ENCODE measurements around the gene TCF25. TPM values are rescaled to one million over a fixed set of nuclear protein-coding genes. Genes with fewer than 3 reads are reported as not detected.

The TCF25 gene
- total and polyA plus RNA-seq, 5 donors: 73.5 to 137 (median 101) TPM

DNA sequence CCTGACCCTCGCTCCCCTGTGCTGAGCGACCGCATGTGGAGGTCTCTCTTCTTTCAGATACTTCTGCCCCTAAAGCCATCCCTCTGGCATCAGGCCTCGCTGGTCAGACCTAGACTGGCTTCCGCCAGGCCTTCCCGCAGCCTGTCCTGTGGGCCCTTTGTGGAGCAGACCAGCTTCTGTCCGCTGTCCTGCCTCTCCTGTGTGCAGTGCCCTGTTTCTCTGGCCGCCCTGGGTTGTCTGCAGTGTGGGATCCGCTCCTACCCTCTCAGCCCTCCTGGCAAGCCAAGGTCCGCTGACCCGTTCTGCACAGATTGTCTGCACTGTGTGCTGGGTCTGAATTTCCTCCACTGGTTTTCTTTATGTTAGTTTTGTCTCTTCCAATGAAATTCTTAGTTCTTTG is 23.8 kb downstream of the TCF25 start:
- intact Hi-C loops (cut with DNase I): no loop called here
- DNase-seq: peak in 2 of 3 donors; percentile 16 to 31
- Histone ChIP-seq H3K9me3 (ENCODE audit: control insufficient read depth, low read length) (no peaks in the 10 kb centered on the region), H3K4me1 (ENCODE audit: control insufficient read depth, insufficient read depth, low read length) (no peaks in the 10 kb centered on the region), H3K27ac (ENCODE audit: low read length) (no peak overlapping the region), H3K27me3 (ENCODE audit: control insufficient read depth, insufficient read depth) (no peaks in the 10 kb centered on the region), H3K4me3 (ENCODE audit: low read length) (no peak overlapping the region)
- 97% methylated on average over 11 of the region's 11 CpGs for WGBS
- ATAC-seq: no peak

DNA sequence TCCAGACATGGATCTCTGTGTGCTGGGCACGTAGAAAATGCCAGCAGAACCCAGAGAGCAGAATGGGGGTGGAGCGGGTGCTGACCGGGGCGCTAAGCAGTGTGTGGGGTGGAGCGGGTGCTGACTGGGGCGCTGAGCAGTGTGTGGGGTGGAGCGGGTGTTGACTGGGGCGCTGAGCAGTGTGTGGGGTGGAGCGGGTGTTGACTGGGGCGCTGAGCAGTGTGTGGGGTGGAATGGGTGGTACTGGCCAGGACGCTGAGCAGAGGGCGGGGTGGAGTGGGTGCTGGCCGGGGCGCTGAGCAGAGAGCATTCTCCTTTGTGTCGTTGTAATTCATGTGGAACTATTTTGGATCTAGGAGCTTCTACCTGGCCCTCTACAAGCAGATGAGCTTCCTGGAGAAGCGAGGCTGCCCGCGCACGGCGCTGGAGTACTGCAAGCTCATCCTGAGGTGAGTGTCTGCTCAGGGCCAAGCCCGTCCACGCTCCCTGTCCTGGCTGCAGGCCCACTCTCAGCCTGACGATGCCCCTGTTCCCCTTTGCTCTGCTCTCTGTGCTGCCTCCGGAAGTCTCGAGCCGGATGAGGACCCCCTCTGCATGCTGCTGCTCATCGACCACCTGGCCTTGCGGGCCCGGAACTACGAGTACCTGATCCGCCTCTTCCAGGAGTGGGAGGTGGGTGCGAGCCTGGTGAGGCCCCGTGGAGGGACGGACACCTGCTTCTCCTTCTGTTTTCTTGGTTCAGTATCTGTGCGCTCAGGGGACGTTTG is 25.0 kb downstream of the TCF25 start:
- no peak overlapping the region for H3K4me3 ChIP-seq (ENCODE audit: low read length)
- intact Hi-C loops (cut with DNase I): no loop called here
- H3K27me3 ChIP-seq (ENCODE audit: control insufficient read depth, insufficient read depth): no peaks in the 10 kb centered on the region
- H3K27ac ChIP-seq (ENCODE audit: low read length): no peak overlapping the region
- no peaks in the 10 kb centered on the region for H3K9me3 ChIP-seq (ENCODE audit: control insufficient read depth, low read length)
- 95% methylated on average over 36 of the region's 36 CpGs for WGBS
- DNase-seq: peak in 2 of 3 donors; percentile 28 to 36
- ATAC-seq: no peak
- no peaks in the 10 kb centered on the region for H3K4me1 ChIP-seq (ENCODE audit: control insufficient read depth, insufficient read depth, low read length)

DNA sequence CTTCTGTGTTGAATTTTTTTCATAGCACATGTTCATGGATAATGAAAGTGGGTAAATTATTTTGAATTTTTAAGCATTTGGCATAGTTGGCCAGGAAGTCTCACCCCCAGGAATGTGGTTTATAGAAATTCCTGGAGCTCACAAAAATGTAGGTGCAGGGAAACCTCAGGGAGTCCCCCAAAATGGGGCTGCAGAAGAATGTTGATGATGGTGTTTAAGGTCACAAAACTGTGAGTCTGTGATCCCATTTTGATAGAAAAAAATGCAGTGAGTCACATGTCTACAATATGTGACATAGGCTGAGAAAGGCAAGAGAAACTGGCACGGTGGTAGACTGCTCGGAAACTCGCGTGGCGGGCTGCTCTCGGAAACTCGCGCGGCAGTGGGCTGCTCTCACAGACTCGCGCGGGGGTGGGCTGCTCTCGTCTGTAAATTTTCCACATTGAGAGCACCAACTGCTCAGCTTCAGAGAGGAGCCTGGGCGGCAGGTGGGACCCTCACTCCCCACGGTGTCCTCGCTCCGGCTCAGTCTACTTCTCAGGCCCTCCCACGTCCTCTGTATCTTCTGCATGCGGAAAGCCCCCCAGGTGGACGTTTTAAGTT is 26.6 kb downstream of the TCF25 start:
- H3K27me3 ChIP-seq (ENCODE audit: control insufficient read depth, insufficient read depth): no peaks in the 10 kb centered on the region
- 92% methylated on average over 20 of the region's 20 CpGs for WGBS

DNA sequence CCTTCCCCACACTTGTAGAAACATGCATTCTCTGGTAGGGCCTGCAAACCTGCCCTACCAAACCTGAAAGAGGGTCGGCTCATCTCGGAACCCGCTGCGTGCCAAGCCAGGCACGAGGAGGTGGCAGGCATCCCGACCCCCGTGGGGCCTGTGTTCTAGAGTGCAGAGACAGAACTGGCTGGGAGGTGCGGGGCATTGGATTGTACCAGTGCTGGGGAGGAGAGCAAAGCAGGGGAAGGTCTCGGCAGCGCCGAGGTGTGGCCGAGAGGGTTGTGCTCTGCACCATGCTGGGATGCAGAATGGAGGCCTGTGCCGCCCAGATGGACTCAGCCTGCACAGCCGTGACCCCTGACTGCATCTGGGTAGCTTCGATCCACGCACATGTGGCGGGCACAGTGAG is 27.5 kb downstream of the TCF25 start:
- DNase-seq: peak in 1 of 3 donors; percentile 30
- H3K4me3 ChIP-seq (ENCODE audit: low read length): no peak overlapping the region
- intact Hi-C loops (cut with DNase I): no loop called here

More for the DNA sequence above, 26.6 kb downstream of the TCF25 start:
- Histone ChIP-seq H3K4me3 (ENCODE audit: low read length) (no peak overlapping the region), H3K9me3 (ENCODE audit: control insufficient read depth, low read length) (no peaks in the 10 kb centered on the region), H3K27ac (ENCODE audit: low read length) (no peak overlapping the region), H3K4me1 (ENCODE audit: control insufficient read depth, insufficient read depth, low read length) (no peaks in the 10 kb centered on the region)
- DNase-seq (peak in 2 of 3 donors; percentile 37 to 41), ATAC-seq (no peak)
- intact Hi-C loops (cut with DNase I): no loop called here

DNA sequence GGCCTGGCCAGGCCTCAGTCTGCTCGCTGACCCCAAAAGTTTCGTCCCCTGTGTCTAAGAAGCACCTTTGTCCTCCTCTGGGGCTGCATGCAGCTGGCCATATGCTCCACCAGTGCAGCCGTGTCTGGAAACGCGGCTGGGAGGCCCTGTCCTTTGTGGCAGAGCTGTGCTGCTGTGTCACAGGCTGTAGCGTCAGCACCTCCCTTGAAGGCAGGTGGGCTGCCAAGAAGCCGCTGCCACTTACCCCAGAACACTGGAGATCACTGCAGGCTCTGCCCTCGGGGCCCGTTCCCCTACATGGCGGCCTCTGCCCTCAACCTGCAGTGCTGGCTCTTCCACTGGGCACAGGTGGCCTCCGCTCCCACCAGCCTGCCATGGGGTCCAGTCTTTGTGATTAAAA is 29.6 kb downstream of the TCF25 start:
- DNase-seq: peak in 1 of 3 donors; percentile 48

More for the DNA sequence above, 27.5 kb downstream of the TCF25 start:
- no peaks in the 10 kb centered on the region for H3K4me1 ChIP-seq (ENCODE audit: control insufficient read depth, insufficient read depth, low read length)
- no peaks in the 10 kb centered on the region for H3K27me3 ChIP-seq (ENCODE audit: control insufficient read depth, insufficient read depth)
- H3K9me3 ChIP-seq (ENCODE audit: control insufficient read depth, low read length): no peaks in the 10 kb centered on the region
- 94% methylated on average over 17 of the region's 17 CpGs for WGBS
- no peak overlapping the region for H3K27ac ChIP-seq (ENCODE audit: low read length)
- ATAC-seq: no peak

DNA sequence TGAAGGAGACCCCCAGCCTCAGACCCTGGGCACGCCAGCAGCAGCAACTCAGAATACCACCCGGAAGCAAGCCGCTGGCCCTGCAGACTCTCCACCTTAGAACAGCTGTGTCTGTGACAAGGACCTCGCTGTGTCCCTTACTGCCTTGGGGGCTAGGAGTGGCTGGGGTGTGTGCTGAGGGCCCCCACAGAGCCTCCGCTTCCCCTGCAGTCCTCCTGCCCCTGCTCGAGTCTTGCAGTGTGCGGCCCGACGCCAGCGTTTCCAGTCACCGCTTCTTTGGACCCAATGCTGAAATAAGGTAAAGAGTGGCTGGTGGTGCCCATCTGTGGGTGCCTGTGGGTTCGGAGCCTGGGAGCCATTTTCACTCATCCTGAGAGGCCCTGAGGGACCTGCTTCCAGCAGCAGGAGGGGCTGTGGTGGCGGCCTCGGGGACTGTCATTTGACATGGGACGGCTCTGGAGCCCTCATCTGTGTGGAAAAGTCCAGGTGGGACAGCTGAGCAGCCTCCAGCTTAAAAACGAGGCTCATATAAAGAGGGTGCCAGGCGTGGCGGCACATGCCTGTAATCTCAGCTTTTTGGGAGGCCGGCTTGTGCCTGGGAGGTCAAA is 30.6 kb downstream of the TCF25 start:
- no peak for ATAC-seq

More for the DNA sequence above, 29.6 kb downstream of the TCF25 start:
- Histone ChIP-seq H3K27ac (ENCODE audit: low read length) (no peak overlapping the region), H3K9me3 (ENCODE audit: control insufficient read depth, low read length) (no peaks in the 10 kb centered on the region), H3K27me3 (ENCODE audit: control insufficient read depth, insufficient read depth) (no peaks in the 10 kb centered on the region), H3K4me3 (ENCODE audit: low read length) (no peak overlapping the region), H3K4me1 (ENCODE audit: control insufficient read depth, insufficient read depth, low read length) (no peaks in the 10 kb centered on the region)
- WGBS: 92% methylated on average over 11 of the region's 11 CpGs
- ATAC-seq: no peak
- intact Hi-C loops (cut with DNase I): no loop called here

DNA sequence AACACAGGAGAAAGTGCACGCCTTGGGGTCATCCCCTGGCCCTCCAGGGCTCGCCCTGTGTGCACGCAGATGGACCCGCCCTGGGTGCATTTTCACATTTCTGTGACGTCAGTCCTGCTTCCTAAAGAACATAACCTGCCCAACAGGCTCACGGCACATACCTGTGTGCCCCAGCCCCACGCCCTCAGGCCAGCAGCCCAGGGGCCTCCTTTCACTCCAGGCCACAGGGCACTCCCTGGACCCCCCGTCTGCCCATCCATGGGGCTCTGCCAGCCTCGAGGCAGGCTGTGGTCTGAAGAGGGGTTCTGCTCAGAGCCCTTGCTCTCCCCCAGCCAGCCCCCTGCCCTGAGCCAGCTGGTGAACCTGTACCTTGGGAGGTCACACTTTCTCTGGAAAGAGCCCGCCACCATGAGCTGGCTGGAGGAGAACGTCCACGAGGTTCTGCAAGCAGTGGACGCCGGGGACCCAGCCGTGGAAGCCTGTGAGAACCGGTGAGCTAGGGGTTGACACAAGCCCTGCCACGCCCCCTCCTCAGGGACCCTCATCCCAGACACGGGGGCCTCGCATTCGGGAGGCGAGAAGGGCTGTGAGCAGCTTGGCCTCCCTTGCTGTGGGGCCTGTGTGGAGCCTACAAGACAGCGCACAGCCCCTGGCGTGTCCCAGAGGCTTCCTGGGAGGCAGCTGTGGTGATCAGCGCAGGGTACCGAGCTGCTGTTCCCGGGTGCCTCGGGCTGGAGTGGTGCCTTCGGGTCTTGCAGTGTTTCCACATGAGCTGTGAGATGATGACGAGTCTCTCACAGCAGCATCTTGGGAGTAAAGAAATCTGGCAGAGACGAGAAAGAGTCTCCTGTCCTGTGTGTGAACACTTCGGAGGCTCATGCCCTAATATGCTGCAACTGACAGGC is 31.5 kb downstream of the TCF25 start:
- Histone ChIP-seq H3K4me3 (ENCODE audit: low read length) (no peak overlapping the region), H3K27me3 (ENCODE audit: control insufficient read depth, insufficient read depth) (no peaks in the 10 kb centered on the region), H3K9me3 (ENCODE audit: control insufficient read depth, low read length) (no peaks in the 10 kb centered on the region), H3K4me1 (ENCODE audit: control insufficient read depth, insufficient read depth, low read length) (no peaks in the 10 kb centered on the region), H3K27ac (ENCODE audit: low read length) (no peak overlapping the region)
- no peak for ATAC-seq
- intact Hi-C loops (cut with DNase I): no loop called here
- 87% methylated on average over 31 of the region's 31 CpGs for WGBS
- DNase-seq: peak in 1 of 3 donors; percentile 58

More for the DNA sequence above, 30.6 kb downstream of the TCF25 start:
- intact Hi-C loops (cut with DNase I): no loop called here
- WGBS: 94% methylated on average over 19 of the region's 19 CpGs
- Histone ChIP-seq H3K4me1 (ENCODE audit: control insufficient read depth, insufficient read depth, low read length) (no peaks in the 10 kb centered on the region), H3K4me3 (ENCODE audit: low read length) (no peak overlapping the region), H3K27ac (ENCODE audit: low read length) (no peak overlapping the region), H3K27me3 (ENCODE audit: control insufficient read depth, insufficient read depth) (no peaks in the 10 kb centered on the region), H3K9me3 (ENCODE audit: control insufficient read depth, low read length) (no peaks in the 10 kb centered on the region)
- no peak for DNase-seq

DNA sequence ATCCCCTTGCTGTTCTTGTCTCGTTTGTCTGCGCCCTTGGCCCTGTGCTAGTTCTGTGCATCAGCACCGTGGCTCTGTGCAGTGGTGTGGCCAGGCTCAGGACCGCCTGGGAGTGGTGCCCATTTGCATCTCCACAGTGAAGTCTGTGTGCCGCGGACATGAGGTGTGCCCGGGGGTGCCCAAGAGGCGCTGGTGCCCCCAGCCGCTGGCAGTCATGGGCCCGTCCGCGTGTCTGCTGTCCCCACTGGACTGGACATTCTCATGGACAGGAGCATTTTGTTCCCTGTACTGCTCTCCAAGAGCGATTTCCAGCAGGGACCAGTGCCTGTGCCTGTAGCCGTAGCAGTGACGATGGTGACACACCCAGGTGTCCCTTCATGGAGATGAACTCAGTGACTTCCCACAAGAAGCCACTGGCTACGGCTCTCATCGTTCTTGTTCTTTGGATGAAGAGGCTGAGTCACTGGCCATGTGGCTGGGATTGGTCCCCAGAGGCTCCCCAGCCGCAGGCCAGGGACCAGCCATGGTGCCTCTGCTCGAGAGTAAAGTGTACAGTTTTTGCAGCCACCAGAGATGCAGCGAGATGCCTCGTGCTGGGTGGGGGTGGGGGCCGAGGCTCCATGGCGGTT is 32.2 kb downstream of the TCF25 start:
- no peaks in the 10 kb centered on the region for H3K27me3 ChIP-seq (ENCODE audit: control insufficient read depth, insufficient read depth)
- DNase-seq (no peak), ATAC-seq (no peak)
- intact Hi-C loops (cut with DNase I): no loop called here
- no peak overlapping the region for H3K27ac ChIP-seq (ENCODE audit: low read length)
- H3K9me3 ChIP-seq (ENCODE audit: control insufficient read depth, low read length): no peaks in the 10 kb centered on the region
- no peaks in the 10 kb centered on the region for H3K4me1 ChIP-seq (ENCODE audit: control insufficient read depth, insufficient read depth, low read length)
- WGBS: 88% methylated on average over 23 of the region's 23 CpGs
- H3K4me3 ChIP-seq (ENCODE audit: low read length): no peak overlapping the region

DNA sequence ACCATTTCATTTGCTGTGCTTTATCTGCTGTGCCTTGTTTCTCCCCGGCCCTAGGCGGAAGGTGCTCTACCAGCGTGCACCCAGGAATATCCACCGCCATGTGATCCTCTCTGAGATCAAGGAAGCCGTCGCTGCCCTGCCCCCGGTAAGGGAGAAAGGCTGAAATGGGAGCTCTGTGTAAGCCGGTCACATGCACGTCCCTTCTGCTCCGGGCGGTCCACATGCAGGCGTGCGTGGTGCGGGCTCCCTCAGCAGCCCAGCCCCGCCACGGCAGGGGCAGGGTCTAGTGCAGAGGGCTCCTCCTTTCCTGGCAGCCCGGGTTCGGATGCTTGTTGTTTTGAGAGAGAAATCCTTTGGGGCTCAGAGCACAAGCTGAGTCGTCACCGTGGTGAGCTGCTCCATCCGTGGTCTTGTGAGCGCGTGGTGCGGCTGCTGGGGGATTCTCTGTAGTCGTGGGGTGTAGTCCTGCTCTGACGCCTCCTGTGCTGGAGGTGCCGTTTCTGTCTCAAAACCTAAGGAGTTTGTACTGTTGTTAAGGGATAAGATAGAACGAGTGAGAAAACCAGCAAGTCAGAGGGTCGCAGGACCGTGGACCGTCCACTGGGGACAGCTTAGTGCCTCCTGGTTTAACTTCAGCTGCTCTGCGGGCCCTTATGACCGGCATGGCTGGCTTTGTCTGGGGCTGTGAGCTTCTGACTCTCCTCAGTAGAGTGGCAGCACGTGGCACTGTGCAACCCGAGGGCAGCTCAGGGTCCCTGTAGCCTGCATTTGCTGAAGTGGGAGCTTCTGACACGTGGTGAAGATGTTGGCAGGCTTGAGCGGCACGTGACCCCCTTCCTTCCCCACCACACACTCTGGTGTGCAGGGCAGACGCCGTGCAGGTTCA is 33.0 kb downstream of the TCF25 start:
- WGBS: 95% methylated on average over 40 of the region's 40 CpGs
- DNase-seq: peak in 2 of 3 donors; percentile 41 to 45
- intact Hi-C loops (cut with DNase I): no loop called here

More for the DNA sequence above, 33.0 kb downstream of the TCF25 start:
- Histone ChIP-seq H3K4me3 (ENCODE audit: low read length) (no peak overlapping the region), H3K9me3 (ENCODE audit: control insufficient read depth, low read length) (no peaks in the 10 kb centered on the region), H3K27me3 (ENCODE audit: control insufficient read depth, insufficient read depth) (no peaks in the 10 kb centered on the region), H3K27ac (ENCODE audit: low read length) (no peak overlapping the region), H3K4me1 (ENCODE audit: control insufficient read depth, insufficient read depth, low read length) (no peaks in the 10 kb centered on the region)
- no peak for ATAC-seq
